Thoracic aorta (tissue), 2 donors: ENCODE results near the gene RCL1. TPM values are rescaled to one million over a fixed set of nuclear protein-coding genes. Genes with fewer than 3 reads are reported as not detected.

Source experiments
- ATAC-seq: fragments of 150-250 bp; one replicate; pipeline ENCODE4 v1.8.0; 2017; ENCODE audit warnings: low read depth; ENCODE audit not compliant: insufficient number of reproducible peaks, low FRiP score
- DNase-seq: peaks from one replicate; pipeline ENCODE4 v3.0.0-alpha.2; 2020; ENCODE audit warnings: low spot score
- H3K27ac ChIP-seq, 2 donors: fragments of 200-600 bp; sonication (generic); 1 replicate in 1 of 2; 2 replicates in 1 of 2; pipeline ENCODE4 v1.5.1; 2016; ENCODE audit warnings: mild to moderate bottlenecking in 2 of 2, moderate library complexity in 2 of 2
- H3K27me3 ChIP-seq: fragments of 200-600 bp; sonication (generic); replicated peaks from 2 replicates; pipeline ENCODE4 v1.6.0; 2016; ENCODE audit warnings: mild to moderate bottlenecking; ENCODE audit not compliant: insufficient read depth
- H3K36me3 ChIP-seq: fragments of 200-600 bp; sonication (generic); one replicate; pipeline ENCODE4 v1.5.1; 2016
- H3K4me1 ChIP-seq, 2 donors: fragments of 200-600 bp; sonication (generic); 1 replicate in 1 of 2; 2 replicates in 1 of 2; pipeline versions ENCODE4 v1.5.1 to v1.6.0; 2016; ENCODE audit warnings: low read depth in 2 of 2, mild to moderate bottlenecking in 1 of 2; ENCODE audit not compliant: control insufficient read depth in 1 of 2
- H3K4me3 ChIP-seq: fragments of 200-600 bp; sonication (generic); 2 replicates; pipeline ENCODE4 v1.5.1; 2016; ENCODE audit warnings: mild to moderate bottlenecking
- H3K9me3 ChIP-seq: fragments of 200-600 bp; sonication (generic); 2 replicates; pipeline ENCODE4 v1.5.1; 2016
- total RNA-seq, 2 donors: library from RNA; depleted of rRNA; stranded (reverse); fragments of >200 nt; gene quantifications; one replicate each; pipeline versions ENCODE4 v1.1.0 to v1.2.3, GENCODE V29; 2016
- TF ChIP-seq, protein P1 (sequence below): fragments of 200-600 bp; sonication (generic); IDR thresholded peaks from one replicate; pipeline ENCODE4 v1.5.1; 2019; ENCODE audit warnings: antibody characterized with exemption

RCL1 gene
- total RNA-seq, 2 donors from 2014 or later = 29.6 to 62.2 TPM

GRCh38 chr9:4875559-4875958, 82.8 kb downstream of the RCL1 start:
- ATAC-seq (no peak), DNase-seq (no peak)
- Histone ChIP-seq H3K4me1 (peaks cover 9 to 40% of the 10 kb centered on the region in 2 donors), H3K27ac (no peak overlapping the region), H3K9me3 (no peaks in the 10 kb centered on the region), H3K27me3 (no peaks in the 10 kb centered on the region), H3K36me3 (no peaks in the 10 kb centered on the region), H3K4me3 (no peak overlapping the region)
- TF ChIP-seq, protein P1, sequence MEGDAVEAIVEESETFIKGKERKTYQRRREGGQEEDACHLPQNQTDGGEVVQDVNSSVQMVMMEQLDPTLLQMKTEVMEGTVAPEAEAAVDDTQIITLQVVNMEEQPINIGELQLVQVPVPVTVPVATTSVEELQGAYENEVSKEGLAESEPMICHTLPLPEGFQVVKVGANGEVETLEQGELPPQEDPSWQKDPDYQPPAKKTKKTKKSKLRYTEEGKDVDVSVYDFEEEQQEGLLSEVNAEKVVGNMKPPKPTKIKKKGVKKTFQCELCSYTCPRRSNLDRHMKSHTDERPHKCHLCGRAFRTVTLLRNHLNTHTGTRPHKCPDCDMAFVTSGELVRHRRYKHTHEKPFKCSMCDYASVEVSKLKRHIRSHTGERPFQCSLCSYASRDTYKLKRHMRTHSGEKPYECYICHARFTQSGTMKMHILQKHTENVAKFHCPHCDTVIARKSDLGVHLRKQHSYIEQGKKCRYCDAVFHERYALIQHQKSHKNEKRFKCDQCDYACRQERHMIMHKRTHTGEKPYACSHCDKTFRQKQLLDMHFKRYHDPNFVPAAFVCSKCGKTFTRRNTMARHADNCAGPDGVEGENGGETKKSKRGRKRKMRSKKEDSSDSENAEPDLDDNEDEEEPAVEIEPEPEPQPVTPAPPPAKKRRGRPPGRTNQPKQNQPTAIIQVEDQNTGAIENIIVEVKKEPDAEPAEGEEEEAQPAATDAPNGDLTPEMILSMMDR = no peak

GRCh38 chr9:4879115-4879558, 86.4 kb downstream of the RCL1 start:
- Histone ChIP-seq H3K27me3 (no peaks in the 10 kb centered on the region), H3K27ac (no peak overlapping the region), H3K36me3 (no peaks in the 10 kb centered on the region), H3K4me3 (no peak overlapping the region), H3K9me3 (no peaks in the 10 kb centered on the region), H3K4me1 (peaks cover 0 to 22% of the 10 kb centered on the region in 2 donors)
- ATAC-seq (no peak), DNase-seq (no peak)
- TF ChIP-seq, protein P1 = no peak

DNA sequence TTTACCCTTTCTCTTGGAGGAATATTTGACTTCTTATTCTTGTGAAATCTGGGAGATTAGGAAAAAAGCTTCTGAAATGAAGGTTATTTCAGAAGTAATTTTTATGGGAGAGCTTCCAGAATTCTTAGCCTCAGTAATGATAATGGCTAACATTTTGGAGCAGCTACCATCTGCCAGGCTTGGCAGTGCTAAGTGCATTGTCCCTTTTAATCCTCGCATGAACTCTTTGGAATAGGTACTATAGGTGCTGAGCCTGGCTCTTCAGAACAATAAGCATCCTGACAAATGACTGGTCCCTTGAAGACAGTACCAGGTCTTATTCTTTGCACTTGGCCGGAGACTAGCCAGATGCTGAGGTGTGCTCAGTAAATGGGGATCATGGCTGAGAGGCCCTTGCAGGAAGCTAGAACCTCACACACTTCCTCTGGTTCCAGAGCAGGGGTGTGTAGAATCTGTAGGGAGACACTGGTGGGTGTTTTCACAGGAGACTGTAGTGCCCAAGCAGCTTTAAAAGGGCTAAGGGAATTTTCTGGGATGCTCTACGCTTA, 90.7 kb downstream of the RCL1 start:
- Histone ChIP-seq H3K4me3 (no peak overlapping the region), H3K27ac (no peak overlapping the region), H3K27me3 (no peaks in the 10 kb centered on the region), H3K36me3 (no peaks in the 10 kb centered on the region), H3K4me1 (peaks cover 3 to 38% of the 10 kb centered on the region in 2 donors), H3K9me3 (no peaks in the 10 kb centered on the region)
- TF ChIP-seq, protein P1 = no peak
- no peak for ATAC-seq
- DNase-seq = no peak

DNA sequence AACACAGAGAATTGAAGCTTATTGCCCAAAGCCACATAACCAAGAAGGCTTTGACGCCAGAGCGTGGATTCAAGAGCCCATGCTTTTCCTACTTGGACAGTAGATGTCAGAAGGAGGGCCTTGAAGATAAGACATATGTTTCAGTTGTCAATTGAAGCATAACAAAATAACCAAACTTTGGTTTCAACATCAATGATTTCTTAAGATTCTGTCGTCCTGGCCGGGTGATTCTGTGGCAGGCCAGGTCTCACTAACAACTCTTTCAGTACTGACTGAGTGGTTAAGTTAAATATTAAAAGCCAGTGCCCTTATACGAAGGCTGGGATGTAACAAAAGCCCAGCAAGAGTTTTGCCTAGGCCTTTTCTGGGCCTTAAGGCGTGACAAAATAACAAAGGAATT, 94.0 kb downstream of the RCL1 start:
- Histone ChIP-seq H3K4me1 (peaks cover 17 to 58% of the 10 kb centered on the region in 2 donors), H3K27me3 (no peaks in the 10 kb centered on the region), H3K4me3 (no peak overlapping the region), H3K27ac (peak overlapping the region; percentile 71), H3K9me3 (no peaks in the 10 kb centered on the region), H3K36me3 (no peaks in the 10 kb centered on the region)
- DNase-seq (no peak), ATAC-seq (no peak)
- TF ChIP-seq, protein P1 = no peak

GRCh38 chr9:4887556-4887955, 94.8 kb downstream of the RCL1 start:
- Histone ChIP-seq H3K27ac (peak overlapping the region; percentile 71), H3K27me3 (no peaks in the 10 kb centered on the region), H3K36me3 (no peaks in the 10 kb centered on the region), H3K4me1 (peaks cover 17 to 60% of the 10 kb centered on the region in 2 donors), H3K9me3 (no peaks in the 10 kb centered on the region), H3K4me3 (no peak overlapping the region)
- ATAC-seq = peak; percentile 68
- peak; percentile 28 for DNase-seq
- TF ChIP-seq, protein P1 = no peak
